ENCODE measurements around the gene TIGD3.

DNA sequence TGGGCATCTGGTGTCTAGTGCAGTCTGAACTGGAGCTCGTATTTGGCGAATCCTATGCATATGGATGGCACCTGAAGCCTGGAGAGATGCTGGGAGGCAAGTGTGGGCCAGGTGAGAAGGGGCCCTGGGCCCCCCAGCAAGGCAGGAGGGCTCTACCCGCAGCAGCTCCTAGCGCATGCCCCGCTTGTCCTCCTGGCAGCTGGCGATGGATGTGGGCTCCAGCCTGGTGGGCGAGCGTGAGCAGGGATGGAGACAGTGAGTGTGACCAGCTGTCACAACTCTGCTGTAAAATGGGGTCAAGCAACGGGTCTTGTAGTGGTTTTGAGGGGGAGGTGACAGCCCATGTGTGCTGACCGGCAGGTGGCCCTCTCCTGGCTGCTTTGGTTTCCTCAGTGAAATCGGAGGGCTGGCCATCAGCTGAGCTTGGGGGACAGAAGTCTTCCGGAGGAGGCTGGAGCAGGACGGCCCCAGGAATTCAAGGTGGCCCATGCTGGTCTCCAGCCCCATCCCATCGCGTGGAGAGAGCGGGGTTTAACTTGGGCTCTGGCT is 43.9 kb downstream of the TIGD3 start:
- TF ChIP-seq POLR2A (IDR thresholded peaks at IDR 0.05) (no peak), EP300 (IDR thresholded peaks at IDR 0.05) (no peak)
- TF ChIP-seq, protein P1, sequence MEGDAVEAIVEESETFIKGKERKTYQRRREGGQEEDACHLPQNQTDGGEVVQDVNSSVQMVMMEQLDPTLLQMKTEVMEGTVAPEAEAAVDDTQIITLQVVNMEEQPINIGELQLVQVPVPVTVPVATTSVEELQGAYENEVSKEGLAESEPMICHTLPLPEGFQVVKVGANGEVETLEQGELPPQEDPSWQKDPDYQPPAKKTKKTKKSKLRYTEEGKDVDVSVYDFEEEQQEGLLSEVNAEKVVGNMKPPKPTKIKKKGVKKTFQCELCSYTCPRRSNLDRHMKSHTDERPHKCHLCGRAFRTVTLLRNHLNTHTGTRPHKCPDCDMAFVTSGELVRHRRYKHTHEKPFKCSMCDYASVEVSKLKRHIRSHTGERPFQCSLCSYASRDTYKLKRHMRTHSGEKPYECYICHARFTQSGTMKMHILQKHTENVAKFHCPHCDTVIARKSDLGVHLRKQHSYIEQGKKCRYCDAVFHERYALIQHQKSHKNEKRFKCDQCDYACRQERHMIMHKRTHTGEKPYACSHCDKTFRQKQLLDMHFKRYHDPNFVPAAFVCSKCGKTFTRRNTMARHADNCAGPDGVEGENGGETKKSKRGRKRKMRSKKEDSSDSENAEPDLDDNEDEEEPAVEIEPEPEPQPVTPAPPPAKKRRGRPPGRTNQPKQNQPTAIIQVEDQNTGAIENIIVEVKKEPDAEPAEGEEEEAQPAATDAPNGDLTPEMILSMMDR (IDR thresholded peaks at IDR 0.05): no peak

Measured in gastroesophageal sphincter (tissue), 3 donors.